ENCODE results near the gene KCNK3. TPM values are rescaled to one million over a fixed set of nuclear protein-coding genes. Genes with fewer than 3 reads are reported as not detected.
"Not testable (repeated sequence)": the region's sequence is repeated elsewhere in the genome, so short reads cannot be mapped to it uniquely, and the experiment has no call there.

Gene KCNK3
- total and polyA plus RNA-seq, 11 donors = 0.61 to 12.2 (median 2.1) TPM

GRCh38 chr2:26743852-26744251, 51.3 kb downstream of the KCNK3 start:
- ATAC-seq (no peak), DNase-seq (no peak)
- WGBS, 4 donors = 80 to 92% (median 88%) methylated on average over 2 to 3 of the region's 3 CpGs
- Histone ChIP-seq H3K4me1 (peaks cover 0 to 3% (median 0%) of the 10 kb centered on the region in 12 donors), H3K36me3 (no peaks in the 10 kb centered on the region), H3K9me3 (no peaks in the 10 kb centered on the region), H3K4me3 (no peak overlapping the region), H3K27me3 (no peaks in the 10 kb centered on the region), H3K27ac (no peak overlapping the region)
- TF ChIP-seq CTCF (IDR thresholded peaks at IDR 0.05) = no peak
- TF ChIP-seq POLR2A (IDR thresholded peaks at IDR 0.05) = no peak
- intact Hi-C loops (cut with DNase I) = loop anchor here in 1 of 10 donors (2.0 kb wide), 1 partner anchor 137 kb away; no protein-coding TSS in a partner anchor

- Histone ChIP-seq H3K9me3 (no peaks in the 10 kb centered on the region), H3K27me3 (no peaks in the 10 kb centered on the region), H3K36me3 (no peaks in the 10 kb centered on the region), H3K4me3 (no peak overlapping the region), H3K4me1 (peaks cover 0 to 3% (median 0%) of the 10 kb centered on the region in 12 donors), H3K27ac (no peak overlapping the region)
- no peak for DNase-seq
- ATAC-seq = no peak
- TF ChIP-seq CTCF (IDR thresholded peaks at IDR 0.05) (no peak), POLR2A (IDR thresholded peaks at IDR 0.05) (no peak)
- intact Hi-C loops (cut with DNase I) = loop anchor here in 8 of 10 donors (1.0 to 2.0 kb wide), 3 partner anchors 138 to 140 kb away; no protein-coding TSS in a partner anchor
- 93 to 97% (median 95%) methylated on average over 3 of the region's 3 CpGs for WGBS, 4 donors
These were observed 52.4 kb downstream of the KCNK3 start for GRCh38 chr2:26744953-26745352.

DNA sequence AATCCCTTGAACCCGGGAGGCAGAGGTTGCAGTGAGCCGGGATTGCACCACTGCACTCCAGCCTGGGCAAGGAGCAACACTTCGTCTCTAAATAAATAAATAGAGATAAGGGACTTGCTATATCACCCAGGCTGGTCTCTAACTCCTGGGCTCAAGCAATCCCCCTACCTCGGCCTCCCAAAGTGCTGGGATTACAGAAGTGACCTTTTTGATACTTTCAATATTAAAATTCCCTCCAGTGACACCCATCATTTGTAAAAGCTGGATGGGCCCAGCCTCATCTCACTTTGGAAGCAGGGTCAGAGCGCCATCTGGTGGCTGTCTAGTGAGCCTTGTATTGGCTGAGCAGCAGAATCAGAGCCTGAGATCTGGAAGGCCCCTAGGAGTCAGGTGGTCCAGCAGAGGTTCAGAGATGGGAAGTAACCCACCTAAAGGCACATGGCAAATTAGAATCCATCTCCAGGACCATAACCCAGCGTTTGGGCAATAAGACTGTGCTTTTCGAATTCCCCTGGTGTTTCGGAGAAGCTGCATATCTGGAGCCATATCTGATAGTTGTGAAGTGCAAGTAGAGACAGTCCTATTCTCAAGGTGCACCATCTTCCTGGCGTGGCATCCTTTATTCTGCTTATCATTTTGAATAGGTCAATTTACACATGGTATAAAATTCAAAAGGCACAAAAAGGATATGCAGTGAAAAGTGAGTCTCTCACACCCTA, 53.2 kb downstream of the KCNK3 start:
- intact Hi-C loops (cut with DNase I) = loop anchor here (1.0 to 2.0 kb wide), 4 partner anchors 139 to 141 kb away; no protein-coding TSS in a partner anchor
- H3K4me1 ChIP-seq = peaks cover 0 to 3% (median 0%) of the 10 kb centered on the region in 12 donors
- peak; percentile 91 to 98 (median 93) for TF ChIP-seq CTCF (IDR thresholded peaks at IDR 0.05)
- no peak for TF ChIP-seq POLR2A (IDR thresholded peaks at IDR 0.05)
- DNase-seq (peak; percentile 78 to 88 (median 81)), ATAC-seq (peak; percentile 86 to 91 (median 88))
- no peaks in the 10 kb centered on the region for H3K36me3 ChIP-seq
- 24 to 28% (median 26%) methylated on average over 9 of the region's 9 CpGs for WGBS, 4 donors
- H3K27ac ChIP-seq = no peak overlapping the region
- H3K4me3 ChIP-seq = no peak overlapping the region
- no peaks in the 10 kb centered on the region for H3K27me3 ChIP-seq
- H3K9me3 ChIP-seq = no peaks in the 10 kb centered on the region

DNA sequence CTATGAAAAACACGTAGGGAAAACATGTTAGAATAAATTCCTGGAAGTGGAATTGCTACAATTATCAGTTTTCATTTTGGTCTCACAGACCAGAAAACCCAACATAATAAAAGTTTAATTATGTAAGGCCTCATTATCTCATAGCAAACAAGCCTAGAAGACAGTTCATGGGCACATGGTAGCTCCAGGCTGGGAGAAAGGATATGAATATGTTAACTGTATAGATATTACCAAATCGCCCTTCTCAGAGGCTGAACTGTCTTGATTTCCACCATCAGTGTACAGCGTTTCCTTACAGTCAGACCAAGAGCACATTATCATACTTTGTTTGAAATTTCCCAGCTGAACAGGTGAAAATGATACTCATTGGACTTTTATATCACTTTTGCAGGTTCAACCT, 54.4 kb downstream of the KCNK3 start:
- H3K4me3 ChIP-seq = no peak overlapping the region
- H3K4me1 ChIP-seq = peaks cover 0 to 3% (median 0%) of the 10 kb centered on the region in 12 donors
- DNase-seq (no peak), ATAC-seq (no peak)
- intact Hi-C loops (cut with DNase I) = loop anchor here in 2 of 10 donors (1.0 to 2.0 kb wide), 2 partner anchors 142 kb away; no protein-coding TSS in a partner anchor
- no peaks in the 10 kb centered on the region for H3K9me3 ChIP-seq
- H3K27ac ChIP-seq = no peak overlapping the region
- no peak for TF ChIP-seq CTCF (IDR thresholded peaks at IDR 0.05)
- TF ChIP-seq POLR2A (IDR thresholded peaks at IDR 0.05) = no peak
- 65 to 76% (median 73%) methylated on average over 3 of the region's 3 CpGs for WGBS, 4 donors
- H3K27me3 ChIP-seq = no peaks in the 10 kb centered on the region
- no peaks in the 10 kb centered on the region for H3K36me3 ChIP-seq

- 48 to 54% (median 51%) methylated on average over 8 of the region's 8 CpGs for WGBS, 4 donors
- DNase-seq; H3K4me1 ChIP-seq; H3K36me3 ChIP-seq; H3K9me3 ChIP-seq; H3K4me3 ChIP-seq; H3K27me3 ChIP-seq; H3K27ac ChIP-seq; intact Hi-C loops (cut with DNase I); ATAC-seq: not testable (repeated sequence)
These were observed 57.4 kb downstream of the KCNK3 start for GRCh38 chr2:26749787-26750420.

- intact Hi-C loops (cut with DNase I) = not testable (repeated sequence)
- 83 to 88% (median 86%) methylated on average over 11 of the region's 11 CpGs for WGBS, 4 donors
These were observed 57.9 kb downstream of the KCNK3 start for GRCh38 chr2:26750467-26750866.

More at GRCh38 chr2:26750467-26750866, 57.9 kb downstream of the KCNK3 start:
- H3K36me3 ChIP-seq, H3K4me3 ChIP-seq, ATAC-seq, H3K9me3 ChIP-seq, H3K27ac ChIP-seq, H3K27me3 ChIP-seq, DNase-seq, H3K4me1 ChIP-seq: not testable (repeated sequence)
